HUDEP-2 (cell line): Measurements from ENCODE around the gene MAP3K13.
"Not testable (repeated sequence)": the region's sequence is repeated elsewhere in the genome, so short reads cannot be mapped to it uniquely, and the experiment has no call there.

Source experiments
- DNase-seq, 76 experiments: peaks; one replicate each; lab custom pipeline; 2025; ENCODE audit not compliant: unreplicated experiment in 76 of 76; lab: John Stamatoyannopoulos, UW

The MAP3K13 gene

DNA sequence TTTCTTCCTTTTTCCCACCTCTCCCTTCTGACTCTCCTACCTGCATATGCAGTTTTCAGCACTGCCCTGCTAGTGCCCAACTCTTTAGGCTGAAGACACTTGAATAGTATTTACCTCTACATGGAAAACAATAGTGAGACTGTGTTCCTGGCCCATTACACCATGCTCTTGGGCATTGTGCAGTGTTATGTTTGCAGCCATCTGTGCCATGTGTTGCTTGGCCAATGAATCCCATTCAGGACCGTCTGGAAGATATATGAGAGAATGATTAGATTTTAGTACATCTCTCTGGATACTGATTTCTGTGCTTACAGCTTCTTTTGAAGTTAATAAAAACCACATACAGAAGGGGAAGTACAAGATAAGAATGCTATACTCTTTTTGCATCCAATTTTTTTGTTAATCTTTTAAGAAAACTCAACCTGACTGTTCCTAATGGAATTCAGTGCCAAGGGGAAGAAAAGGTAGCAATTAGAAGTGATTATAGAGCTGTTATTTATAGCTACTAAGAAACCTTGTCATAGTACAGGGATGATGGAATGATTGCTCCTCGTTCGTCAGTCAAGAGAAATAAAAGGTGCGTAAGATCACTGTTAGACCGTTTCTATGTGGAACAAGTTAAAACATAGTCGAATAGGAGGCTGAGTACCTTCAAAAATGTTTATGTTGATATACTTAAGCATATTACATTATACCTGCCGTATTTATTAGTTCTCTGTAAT is 77.0 kb downstream of the MAP3K13 start:
- DNase-seq: no peak

DNA sequence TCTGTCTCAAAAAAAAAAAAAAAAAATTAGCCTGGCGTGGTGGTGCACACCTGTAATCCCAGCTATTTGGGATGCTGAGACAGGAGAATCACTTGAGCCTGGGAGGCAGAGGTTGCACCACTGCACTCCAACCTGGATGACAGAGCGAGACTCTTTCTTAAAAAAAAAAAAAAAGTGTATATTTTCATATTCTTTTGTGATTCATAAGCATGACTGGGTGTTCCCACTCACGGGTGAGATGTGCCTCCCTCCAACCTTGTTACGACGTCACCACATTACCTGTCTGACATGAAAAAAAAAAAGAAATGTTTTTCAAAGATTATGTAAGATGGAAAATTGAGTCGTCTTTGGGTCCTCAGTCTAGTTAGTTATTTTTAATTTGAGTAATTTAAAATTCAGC is 79.1 kb downstream of the MAP3K13 start:
- no peak for DNase-seq

DNA sequence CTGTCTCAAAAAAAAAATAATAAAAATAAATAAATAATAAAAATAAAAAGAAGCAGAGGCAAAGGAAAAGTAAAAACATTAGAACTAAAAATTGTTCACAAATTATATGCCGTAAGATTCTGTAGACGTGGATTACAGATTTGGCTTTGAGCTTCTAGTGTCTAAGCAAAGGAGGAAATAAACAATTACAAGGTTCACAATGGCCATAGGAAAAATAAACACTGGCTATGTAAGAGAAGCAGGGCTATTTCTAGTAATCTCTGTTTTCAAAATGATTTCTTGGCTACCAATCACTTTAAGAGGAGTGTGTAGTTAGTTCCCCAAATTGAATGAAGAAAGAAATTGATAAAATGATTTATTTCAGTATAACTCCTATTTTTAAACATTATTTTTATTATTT is 81.4 kb downstream of the MAP3K13 start:
- DNase-seq: no peak

DNA sequence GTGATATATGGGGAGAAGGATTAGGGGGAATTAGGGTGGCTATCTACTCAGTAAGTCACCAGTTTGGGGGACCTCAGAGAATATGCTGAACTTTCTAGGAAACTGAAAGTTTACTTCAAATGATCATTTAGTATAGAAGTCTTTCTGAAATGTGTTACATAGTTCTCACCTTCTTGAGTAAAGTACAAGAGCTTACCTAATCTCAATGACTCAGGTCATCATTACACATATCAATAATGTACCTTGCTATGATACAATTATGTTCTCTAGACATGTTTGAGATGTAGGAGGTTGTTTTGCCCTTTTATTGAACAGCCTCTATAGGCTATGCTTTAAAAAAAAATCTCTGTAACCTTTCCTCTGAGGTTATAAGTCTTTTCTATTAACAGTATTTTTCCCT is 85.2 kb downstream of the MAP3K13 start:
- DNase-seq: no peak

DNA sequence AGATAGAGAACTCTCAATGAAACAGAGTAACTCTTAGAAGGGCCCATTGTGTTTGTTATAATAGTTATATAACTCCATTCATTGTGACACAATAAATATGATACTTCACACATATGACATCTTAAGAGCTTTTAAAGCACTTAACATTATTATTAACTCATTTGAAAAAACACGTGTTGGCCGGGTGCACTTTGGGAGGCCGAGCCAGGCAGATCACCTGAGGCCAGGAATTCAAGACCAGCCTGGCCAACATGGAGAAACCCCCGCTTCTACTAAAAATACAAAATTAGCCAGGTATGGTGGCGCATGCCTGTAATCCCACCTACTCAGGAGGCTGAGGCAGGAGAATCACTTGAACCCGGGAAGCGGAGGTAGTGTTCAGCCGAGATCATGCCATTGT is 88.5 kb downstream of the MAP3K13 start:
- not testable (repeated sequence) for DNase-seq

DNA sequence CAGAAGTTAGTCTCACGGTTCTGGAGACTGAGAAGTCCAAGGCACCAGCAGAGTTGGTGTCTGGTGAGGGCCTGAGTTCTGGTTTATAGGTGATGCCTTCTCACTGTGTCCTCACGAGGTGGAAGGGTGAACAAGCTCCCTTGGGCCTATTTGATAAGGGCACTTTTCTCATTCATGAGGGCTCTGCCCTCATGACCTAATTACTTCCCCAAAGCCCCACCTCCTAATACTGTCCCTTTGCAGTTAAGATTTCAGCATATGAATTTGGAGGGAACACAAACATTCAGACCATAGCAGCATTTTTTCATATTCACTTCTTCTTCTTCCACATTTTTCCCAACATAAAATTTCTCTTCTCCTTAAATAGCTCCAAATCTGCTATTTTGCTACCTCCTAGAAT is 94.4 kb downstream of the MAP3K13 start:
- DNase-seq: no peak

DNA sequence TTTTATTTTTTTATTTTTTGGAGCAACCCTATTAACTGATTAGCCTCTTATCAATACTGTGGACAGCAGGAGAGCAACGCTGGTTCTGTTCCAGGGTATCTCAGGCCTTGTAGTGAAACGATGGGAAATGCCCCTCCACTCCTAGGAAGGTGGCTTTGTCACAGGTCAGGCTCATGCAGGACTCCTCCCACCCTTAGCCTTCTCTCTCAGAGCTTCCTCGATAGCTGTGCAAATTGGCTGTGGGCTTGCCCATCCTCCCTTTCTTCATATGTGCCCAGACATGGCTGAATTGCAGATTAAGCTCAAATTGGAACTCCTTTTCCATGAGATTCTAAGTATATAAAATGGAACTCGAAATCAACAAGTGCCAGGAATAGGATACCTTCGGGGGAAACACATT is 97.4 kb downstream of the MAP3K13 start:
- no peak for DNase-seq

DNA sequence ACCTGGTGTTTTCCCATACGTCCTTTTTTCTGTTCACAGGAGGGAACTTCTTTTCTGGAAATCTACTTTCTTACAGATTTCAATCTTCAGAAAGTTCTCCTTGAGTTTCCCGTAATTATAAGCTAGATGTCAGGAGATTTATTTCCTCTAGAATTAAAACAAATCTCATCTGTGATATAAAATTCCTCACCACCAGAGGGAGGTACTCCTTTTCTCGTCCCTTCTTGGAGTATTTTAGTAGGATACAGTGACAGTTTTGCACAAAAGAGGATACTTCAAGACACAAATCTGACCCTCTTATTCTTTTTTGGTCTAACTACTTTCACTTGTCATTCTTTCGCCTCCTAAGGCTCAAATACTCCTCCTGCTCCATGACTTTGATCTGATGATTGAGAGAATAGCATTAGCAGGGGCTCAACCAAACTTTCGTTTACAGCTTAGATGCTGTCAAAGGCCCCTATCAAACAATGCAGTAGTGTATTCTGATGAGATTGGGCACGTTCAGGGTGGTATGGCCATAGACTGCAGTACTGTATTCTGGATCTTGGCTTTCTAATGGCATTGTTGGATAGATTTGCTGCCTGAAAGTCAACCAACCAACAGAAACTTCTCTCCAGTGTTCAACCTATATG is 97.9 kb downstream of the MAP3K13 start:
- DNase-seq: no peak

DNA sequence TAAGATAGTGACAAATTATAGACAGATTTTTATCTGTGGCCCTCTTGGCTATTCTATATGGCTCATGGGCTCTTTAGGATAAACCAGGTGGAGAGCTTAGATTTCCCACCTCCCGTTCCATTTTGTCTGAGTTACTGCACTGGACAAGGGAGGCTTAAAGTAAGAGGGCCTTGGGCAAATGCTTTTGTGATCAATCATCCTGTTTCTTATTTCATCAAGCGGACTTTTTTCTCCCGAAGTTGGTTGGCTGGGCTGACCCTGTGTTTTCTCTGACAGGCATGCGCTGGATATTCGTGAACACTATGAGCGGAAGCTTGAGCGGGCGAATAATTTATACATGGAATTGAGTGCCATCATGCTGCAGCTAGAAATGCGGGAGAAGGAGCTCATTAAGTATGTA is 102.5 kb downstream of the MAP3K13 start:
- DNase-seq: no peak

DNA sequence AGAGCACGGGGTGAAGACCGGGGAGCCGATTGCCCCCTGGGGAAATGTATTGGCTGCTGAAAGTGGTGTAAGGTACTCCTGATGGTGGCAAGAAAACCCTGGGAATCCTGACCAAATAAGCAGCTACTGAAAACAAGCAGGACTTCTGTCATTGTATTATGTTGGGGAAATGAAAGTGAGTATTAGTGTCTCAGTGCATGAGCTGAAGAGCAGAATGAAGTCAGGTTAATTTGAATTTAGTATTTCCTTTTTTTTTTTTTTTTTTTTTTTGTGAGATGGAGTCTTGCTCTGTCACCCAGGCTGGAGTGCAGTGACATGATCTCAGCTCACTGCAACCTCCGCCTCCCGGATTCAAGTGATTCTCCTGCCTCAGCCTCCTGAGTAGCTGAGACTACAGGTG is 103.2 kb downstream of the MAP3K13 start:
- DNase-seq: not testable (repeated sequence)

DNA sequence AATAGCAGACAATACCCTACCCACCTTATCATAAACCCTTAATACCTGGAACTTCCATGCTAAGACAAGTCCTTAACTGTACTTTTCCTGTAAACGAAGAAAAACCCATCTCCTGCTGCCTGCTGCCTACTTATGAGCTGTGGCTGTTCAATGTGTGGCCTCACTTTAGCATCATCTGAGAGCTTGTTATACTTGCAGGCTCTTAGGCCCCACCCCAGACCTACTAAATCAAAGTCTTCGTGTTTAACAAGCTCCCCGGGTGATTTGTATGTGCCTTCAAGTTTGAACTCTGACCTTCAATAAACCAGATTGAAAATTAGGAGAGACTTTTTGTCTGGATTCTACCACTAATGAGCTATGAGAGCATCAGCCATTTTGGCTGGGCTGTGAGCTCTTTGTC is 106.6 kb downstream of the MAP3K13 start:
- DNase-seq: no peak

DNA sequence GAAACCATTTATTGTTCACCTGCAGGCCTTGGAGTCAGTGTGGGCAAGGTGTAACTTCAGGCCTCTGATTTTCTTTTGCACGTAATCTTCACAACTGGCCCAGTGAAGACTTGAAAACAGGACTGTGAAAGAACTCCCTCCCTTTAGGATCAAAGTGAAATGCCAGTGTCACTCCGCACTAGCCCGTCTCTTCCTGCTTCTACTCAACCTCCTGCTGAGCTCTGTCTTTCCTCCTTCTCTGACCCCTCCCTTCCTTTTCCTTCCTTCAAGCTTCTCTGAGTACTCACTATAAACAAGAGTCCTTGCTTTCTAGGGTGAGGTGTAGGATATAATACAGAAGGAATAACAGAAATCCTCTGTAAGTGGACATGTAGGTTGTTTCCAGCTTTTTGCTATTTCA is 107.4 kb downstream of the MAP3K13 start:
- DNase-seq: no peak

DNA sequence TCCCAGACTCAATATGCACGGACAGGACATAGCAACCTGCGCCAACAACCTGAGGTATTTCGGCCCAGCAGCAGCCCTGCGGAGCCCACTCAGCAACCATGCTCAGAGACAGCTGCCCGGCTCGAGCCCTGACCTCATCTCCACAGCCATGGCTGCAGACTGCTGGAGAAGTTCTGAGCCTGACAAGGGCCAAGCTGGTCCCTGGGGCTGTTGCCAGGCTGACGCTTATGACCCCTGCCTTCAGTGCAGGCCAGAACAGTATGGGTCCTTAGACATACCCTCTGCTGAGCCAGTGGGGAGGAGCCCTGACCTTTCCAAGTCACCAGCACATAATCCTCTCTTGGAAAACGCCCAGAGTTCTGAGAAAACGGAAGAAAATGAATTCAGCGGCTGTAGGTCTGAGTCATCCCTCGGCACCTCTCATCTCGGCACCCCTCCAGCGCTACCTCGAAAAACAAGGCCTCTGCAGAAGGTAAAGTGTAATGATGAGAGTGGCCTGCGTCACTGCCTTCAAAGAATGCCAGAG is 110.4 kb downstream of the MAP3K13 start:
- DNase-seq: peak in 2 of 76 experiments; percentile 13 to 60

DNA sequence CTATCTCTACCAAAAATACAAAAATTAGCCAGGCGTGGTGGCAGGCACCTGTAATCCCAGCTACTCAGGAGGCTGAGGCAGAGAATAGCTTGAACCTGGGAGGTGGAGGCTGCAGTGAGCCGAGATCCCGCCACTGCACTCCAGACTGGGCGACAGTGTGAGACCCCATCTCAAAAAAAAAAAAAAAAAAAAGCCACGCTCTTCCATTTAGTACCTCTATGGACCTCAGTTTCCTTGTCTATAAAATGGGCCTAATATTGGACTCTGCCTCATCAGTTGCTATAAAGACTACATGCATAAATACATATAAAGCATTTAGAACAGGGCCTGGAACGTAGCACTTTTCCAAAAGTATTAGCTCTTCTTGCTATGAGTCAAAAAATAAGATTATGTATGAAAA is 112.0 kb downstream of the MAP3K13 start:
- DNase-seq: not testable (repeated sequence)

DNA sequence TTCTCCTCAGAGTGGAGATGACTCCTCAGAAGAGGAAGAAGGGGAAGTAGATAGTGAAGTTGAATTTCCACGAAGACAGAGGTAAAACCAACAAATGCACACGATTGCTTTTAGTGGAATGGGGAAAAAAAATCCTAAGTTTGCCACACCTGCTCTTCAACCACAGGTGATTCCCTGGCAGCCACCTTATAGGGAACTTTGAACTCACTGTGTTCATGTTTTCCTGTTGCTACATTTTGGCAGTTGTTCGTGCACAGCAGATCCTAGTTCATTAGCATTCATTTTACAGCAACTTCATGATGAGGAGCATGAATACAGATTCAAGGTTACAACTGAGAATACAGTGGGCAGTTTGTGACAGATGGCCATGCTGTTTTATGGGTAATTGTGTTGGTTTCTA is 114.4 kb downstream of the MAP3K13 start:
- DNase-seq: no peak

DNA sequence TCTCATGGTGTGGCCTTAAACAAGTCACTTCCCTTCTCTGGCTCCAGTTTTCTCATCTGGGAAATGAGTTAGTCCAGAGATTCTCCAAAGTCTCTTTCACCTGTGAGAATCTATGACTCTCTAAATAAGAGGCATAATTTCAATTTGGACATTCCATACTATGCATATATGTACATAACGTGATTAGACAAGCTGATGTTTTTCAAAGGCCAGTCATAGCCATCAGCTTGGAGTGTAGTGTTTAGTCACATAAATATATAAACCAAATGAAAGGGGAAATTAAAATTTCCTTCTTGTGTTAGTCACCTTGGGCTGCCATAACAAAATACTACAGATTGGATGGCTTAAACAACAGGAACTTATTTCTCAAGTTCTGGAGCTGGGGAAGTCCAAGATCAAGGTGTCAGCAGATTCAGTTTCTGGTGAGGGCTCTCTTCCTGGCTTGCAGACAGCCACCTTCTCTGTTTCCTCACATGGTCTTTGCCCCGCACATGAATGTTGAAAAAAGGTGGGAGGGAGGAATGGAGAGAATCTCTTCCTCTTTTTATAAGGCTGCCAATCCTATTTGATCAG is 116.5 kb downstream of the MAP3K13 start:
- no peak for DNase-seq

DNA sequence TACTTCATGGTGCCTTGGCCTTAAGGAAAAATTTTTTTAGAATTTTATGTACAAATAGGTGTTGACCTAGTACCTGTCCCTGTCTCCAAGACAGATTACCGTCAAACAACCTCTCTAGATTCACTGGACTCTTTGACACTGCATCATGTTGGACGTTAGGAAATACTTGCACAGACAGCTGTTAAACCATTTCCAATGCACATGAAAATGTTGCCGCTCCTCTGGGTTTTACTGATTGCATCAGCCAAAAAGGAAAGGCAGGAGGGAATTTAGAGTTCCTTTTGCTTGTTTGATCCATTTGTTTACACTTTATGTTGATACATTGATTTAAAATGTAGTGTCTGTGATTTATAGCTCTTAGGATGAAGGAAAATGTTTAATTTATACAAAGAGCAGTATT is 121.4 kb downstream of the MAP3K13 start:
- DNase-seq: no peak

DNA sequence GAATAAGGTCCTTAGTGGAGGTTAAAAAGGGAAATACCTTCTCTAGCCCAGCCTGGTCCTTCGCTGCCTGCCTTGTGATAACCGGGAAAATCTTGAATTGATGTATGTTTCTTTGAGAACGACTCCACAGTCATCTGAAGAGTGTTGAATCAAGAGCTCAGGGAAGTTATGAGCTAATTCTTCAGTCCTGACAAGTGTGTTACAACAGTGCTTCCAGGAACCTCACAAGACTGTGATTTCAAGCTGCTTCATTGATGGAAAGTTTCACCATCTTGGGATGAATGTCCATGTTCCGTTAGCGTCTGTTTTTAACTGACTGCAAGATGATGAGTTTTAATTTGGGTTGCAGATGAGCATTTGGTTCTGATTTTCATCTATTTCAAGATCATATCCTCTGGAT is 123.5 kb downstream of the MAP3K13 start:
- no peak for DNase-seq

DNA sequence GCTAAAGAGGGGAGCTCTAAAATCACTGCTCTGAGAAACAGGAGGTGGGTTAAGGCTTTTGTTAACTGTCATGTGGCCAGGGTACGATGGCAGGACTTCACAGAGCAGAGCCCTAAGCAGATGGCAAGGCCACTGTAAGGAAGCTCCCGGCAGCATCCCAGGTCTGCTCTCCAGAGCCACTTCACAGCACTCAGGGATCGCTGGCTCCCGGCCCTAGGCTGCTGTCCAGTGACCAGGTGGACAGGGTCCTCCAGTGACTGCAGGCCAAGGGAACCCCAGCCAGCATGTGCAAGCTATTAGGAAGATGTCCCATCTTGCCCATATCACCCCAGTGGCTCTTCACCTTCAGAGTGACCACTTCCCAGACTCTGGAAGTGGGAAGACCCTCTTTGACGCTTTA is 125.5 kb downstream of the MAP3K13 start:
- no peak for DNase-seq

DNA sequence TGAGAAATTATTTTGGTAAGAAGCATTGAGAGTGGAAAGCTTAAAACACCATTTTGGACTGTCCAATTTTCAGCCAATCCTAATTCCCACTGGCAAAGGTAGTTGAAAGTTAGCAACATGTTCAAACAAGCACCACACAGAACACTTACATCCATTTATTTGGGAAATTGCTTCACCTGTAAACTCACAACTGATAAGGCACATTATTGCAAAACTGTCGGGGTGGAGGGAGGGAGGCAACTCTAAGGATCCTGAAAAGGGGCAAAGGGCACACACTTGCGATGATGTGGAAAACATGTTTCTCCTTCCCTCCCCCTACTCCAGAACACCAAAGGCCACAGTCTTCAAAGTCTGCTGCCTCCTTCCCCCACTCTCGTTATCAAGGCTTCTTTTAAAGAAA is 126.5 kb downstream of the MAP3K13 start:
- DNase-seq: no peak

DNA sequence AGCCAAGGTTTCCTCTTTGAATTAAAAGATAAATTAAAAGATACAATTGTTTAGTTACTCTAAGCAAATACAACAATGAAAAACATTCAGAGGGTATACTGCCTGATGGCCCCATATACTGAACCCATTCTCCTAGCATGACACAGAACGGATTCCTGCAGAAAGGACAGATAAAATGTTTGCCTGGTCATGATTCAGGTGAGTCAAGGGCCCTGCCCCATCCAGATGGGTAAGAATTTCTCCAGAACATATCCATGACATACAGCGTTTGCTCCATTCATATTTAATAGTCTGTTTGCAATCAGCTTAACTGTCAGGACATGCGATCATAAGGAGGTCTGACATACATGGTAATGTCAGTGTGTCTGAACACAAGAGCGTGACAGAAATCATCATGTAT is 127.3 kb downstream of the MAP3K13 start:
- DNase-seq: no peak
